Astrocyte (in vitro differentiated cells and primary cell): ENCODE measurements around the gene CCK. TPM values are rescaled to one million over a fixed set of nuclear protein-coding genes. Genes with fewer than 3 reads are reported as not detected.

ENCODE experiments used
- DNase-seq: peaks from one replicate; pipeline ENCODE4 v3.0.0-alpha.2; 2010; ENCODE audit warnings: low read depth
- FAIRE-seq: peaks from 2 replicates; lab custom pipeline; 2011; peaks lifted over from hg19 to GRCh38; lab: Jason Lieb, UNC
- H2AFZ ChIP-seq: 2 replicates; pipeline ENCODE4 v1.6.0; 2012; ENCODE audit warnings: low read depth, low read length, inconsistent platforms
- H3K27ac ChIP-seq: 2 replicates; pipeline ENCODE4 v1.5.1; 2011; ENCODE audit warnings: low read depth, low read length, inconsistent platforms
- H3K27me3 ChIP-seq: 2 replicates; pipeline ENCODE4 v1.6.0; 2011; ENCODE audit warnings: low read length, inconsistent platforms; ENCODE audit not compliant: insufficient read depth
- H3K36me3 ChIP-seq: 2 replicates; pipeline ENCODE4 v1.5.1; 2011; ENCODE audit warnings: low read length, inconsistent platforms; ENCODE audit not compliant: insufficient read depth
- H3K4me1 ChIP-seq: 2 replicates; pipeline ENCODE4 v1.5.1; 2011; ENCODE audit warnings: low read length, inconsistent platforms; ENCODE audit not compliant: insufficient read depth
- H3K4me2 ChIP-seq: 2 replicates; pipeline ENCODE4 v1.6.0; 2012; ENCODE audit warnings: low read length, inconsistent platforms
- H3K4me3 ChIP-seq: 2 replicates; pipeline ENCODE4 v1.5.1; 2011; ENCODE audit warnings: low read depth, mild to moderate bottlenecking, low read length, inconsistent platforms; ENCODE audit not compliant: insufficient read depth
- H3K79me2 ChIP-seq: 2 replicates; pipeline ENCODE4 v1.6.0; 2012; ENCODE audit warnings: mild to moderate bottlenecking, low read length, inconsistent platforms; ENCODE audit not compliant: insufficient read depth
- H3K9ac ChIP-seq: 2 replicates; pipeline ENCODE4 v1.6.0; 2012; ENCODE audit warnings: mild to moderate bottlenecking, low read length, inconsistent platforms
- H3K9me3 ChIP-seq: 2 replicates; pipeline ENCODE4 v1.5.1; 2012; ENCODE audit warnings: low read depth, mild to moderate bottlenecking, low read length, inconsistent platforms; ENCODE audit not compliant: insufficient read depth
- H4K20me1 ChIP-seq: 2 replicates; pipeline ENCODE4 v1.6.0; 2012; ENCODE audit warnings: low read length, inconsistent platforms; ENCODE audit not compliant: insufficient read depth
- H3K27ac Mint-ChIP-seq: one replicate; pipeline ENCODE4 v1.8.0; 2021; ENCODE audit warnings: mild to moderate bottlenecking, mixed read lengths; ENCODE audit not compliant: unreplicated experiment
- H3K27me3 Mint-ChIP-seq: one replicate; pipeline ENCODE4 v1.8.0; 2021; ENCODE audit warnings: low read depth, mixed read lengths; ENCODE audit not compliant: unreplicated experiment
- H3K36me3 Mint-ChIP-seq: one replicate; pipeline ENCODE4 v1.8.0; 2021; ENCODE audit warnings: low read depth, mixed read lengths; ENCODE audit not compliant: unreplicated experiment
- H3K4me1 Mint-ChIP-seq: one replicate; pipeline ENCODE4 v1.8.0; 2021; ENCODE audit warnings: low read depth, mixed read lengths; ENCODE audit not compliant: unreplicated experiment
- H3K4me3 Mint-ChIP-seq: one replicate; pipeline ENCODE4 v1.8.0; 2021; ENCODE audit warnings: mild to moderate bottlenecking, moderate library complexity, mixed read lengths; ENCODE audit not compliant: unreplicated experiment
- H3K9me3 Mint-ChIP-seq: one replicate; pipeline ENCODE4 v1.8.0; 2021; ENCODE audit warnings: mild to moderate bottlenecking, mixed read lengths; ENCODE audit not compliant: unreplicated experiment
- CTCF ChIP-seq: IDR thresholded peaks from 2 replicates; pipeline ENCODE4 v1.5.1; 2011; ENCODE audit warnings: low read depth, mild to moderate bottlenecking, inconsistent platforms, low read length, moderate library complexity; ENCODE audit not compliant: insufficient read depth
- EZH2 ChIP-seq: IDR thresholded peaks from 2 replicates; pipeline ENCODE4 v1.6.1; 2012; ENCODE audit warnings: mild to moderate bottlenecking, low read length, inconsistent platforms; ENCODE audit not compliant: insufficient read depth
- total RNA-seq: library from RNA; stranded (reverse); gene quantifications from 2 replicates; pipeline ENCODE4 v1.2.1, GENCODE V29; 2021

The CCK gene
- total RNA-seq, 1 donor from 2014 or later = not detected

GRCh38 chr3:42229266-42229941 lies 36.6 kb downstream of the CCK start:
- Histone ChIP-seq H3K4me3 (no peak overlapping the region), H3K4me2 (peak overlapping the region; percentile 75), H3K79me2 (no peaks in the 10 kb centered on the region), H3K27me3 (no peaks in the 10 kb centered on the region), H4K20me1 (no peaks in the 10 kb centered on the region), H2AFZ (peak overlapping the region; percentile 17), H3K4me1 (no peaks in the 10 kb centered on the region), H3K27ac (no peak overlapping the region), H3K9ac (no peak overlapping the region), H3K36me3 (no peaks in the 10 kb centered on the region), H3K9me3 (no peaks in the 10 kb centered on the region)
- H3K27me3 Mint-ChIP-seq = peaks cover 2% of the 10 kb centered on the region
- H3K36me3 Mint-ChIP-seq = peaks cover 2% of the 10 kb centered on the region
- FAIRE-seq (no peak), DNase-seq (no peak)
- H3K4me1 Mint-ChIP-seq = peaks cover 2% of the 10 kb centered on the region
- H3K27ac Mint-ChIP-seq = no peak overlapping the region
- no peak overlapping the region for H3K4me3 Mint-ChIP-seq
- peaks cover 3% of the 10 kb centered on the region for H3K9me3 Mint-ChIP-seq
- TF ChIP-seq EZH2 (no peak), CTCF (no peak)

GRCh38 chr3:42228796-42229195 lies 37.2 kb downstream of the CCK start:
- Histone ChIP-seq H3K27me3 (no peaks in the 10 kb centered on the region), H3K4me1 (no peaks in the 10 kb centered on the region), H3K79me2 (no peaks in the 10 kb centered on the region), H3K36me3 (no peaks in the 10 kb centered on the region), H3K9me3 (no peaks in the 10 kb centered on the region), H2AFZ (no peak overlapping the region), H3K9ac (no peak overlapping the region), H3K4me3 (no peak overlapping the region), H3K4me2 (no peak overlapping the region), H3K27ac (no peak overlapping the region), H4K20me1 (no peaks in the 10 kb centered on the region)
- Mint-ChIP-seq H3K9me3 (no peaks in the 10 kb centered on the region), H3K4me1 (peaks cover 2% of the 10 kb centered on the region), H3K4me3 (no peak overlapping the region), H3K36me3 (peaks cover 7% of the 10 kb centered on the region), H3K27me3 (no peaks in the 10 kb centered on the region), H3K27ac (no peak overlapping the region)
- FAIRE-seq (no peak), DNase-seq (no peak)
- no peak for TF ChIP-seq EZH2
- TF ChIP-seq CTCF = peak; percentile 12
